Body of pancreas (tissue), 4 donors: ENCODE data around the gene CYSRT1. TPM values are rescaled to one million over a fixed set of nuclear protein-coding genes. Genes with fewer than 3 reads are reported as not detected.

Experiments used
- ATAC-seq: fragments of 150-250 bp; one replicate; pipeline ENCODE4 v1.9.1; 2016
- DNase-seq, 4 donors: peaks; one replicate each; pipeline ENCODE4 v3.0.0-alpha.2; 2019
- H3K27ac ChIP-seq, 4 donors: fragments of 200-600 bp; sonication (generic); 1 replicate in 3 of 4; 2 replicates in 1 of 4; pipeline versions ENCODE4 v1.5.1 to v1.6.1; 2016 to 2019; ENCODE audit warnings: mild to moderate bottlenecking in 1 of 4, mixed read lengths in 1 of 4, moderate library complexity in 1 of 4
- H3K27me3 ChIP-seq, 2 donors: fragments of 200-600 bp; sonication (generic); one replicate each; pipeline ENCODE4 v1.6.0; 2016; ENCODE audit warnings: mild to moderate bottlenecking in 1 of 2
- H3K36me3 ChIP-seq, 2 donors: fragments of 200-600 bp; sonication (generic); replicated peaks in 1 of 2; 2 replicates each; pipeline ENCODE4 v1.5.1; 2016; ENCODE audit warnings: low read depth in 2 of 2; ENCODE audit not compliant: insufficient read depth in 1 of 2
- H3K4me1 ChIP-seq: fragments of 200-600 bp; sonication (generic); one replicate; pipeline ENCODE4 v1.6.0; 2016
- H3K4me3 ChIP-seq, 2 donors: fragments of 200-600 bp; sonication (generic); 1 replicate in 1 of 2; 2 replicates in 1 of 2; pipeline ENCODE4 v1.5.1; 2016 to 2019
- H3K9me3 ChIP-seq, 3 donors: fragments of 200-600 bp; sonication (generic); 1 replicate in 2 of 3; 2 replicates in 1 of 3; pipeline ENCODE4 v1.5.1; 2016
- POLR2A ChIP-seq, 3 donors: fragments of 450-650 bp; IDR thresholded peaks; one replicate each; pipeline ENCODE4 v1.6.1; 2016; ENCODE audit warnings: antibody characterized with exemption in 3 of 3, mild to moderate bottlenecking in 2 of 3
- WGBS, 2 donors: methylation state at CpG; one replicate each; pipeline ENCODE4 v1.1.5; 2017; 5-methylcytosine and 5-hydroxymethylcytosine counted together
- intact Hi-C: fragments of 100-400 bp; cut with DNase I; formaldehyde crosslinking; loops from one replicate; pipeline ENCODE4 v1.15.1; 2023
- total RNA-seq, 2 donors: library from RNA; depleted of rRNA; stranded (reverse); fragments of >200 nt; gene quantifications; one replicate each; pipeline ENCODE4 v1.1.0, GENCODE V29; 2016
- TF ChIP-seq, protein P1 (sequence below), 7 experiments: fragments of 450-650 bp in 4 of 7; fragments of 200-600 bp in 3 of 7; sonication (generic) in 3 of 7; IDR thresholded peaks; one replicate each; pipeline ENCODE4 v1.5.1; 2016 to 2019; ENCODE audit warnings: antibody characterized with exemption in 7 of 7

Gene CYSRT1
- total RNA-seq, 2 donors from 2014 or later: not detected

DNA sequence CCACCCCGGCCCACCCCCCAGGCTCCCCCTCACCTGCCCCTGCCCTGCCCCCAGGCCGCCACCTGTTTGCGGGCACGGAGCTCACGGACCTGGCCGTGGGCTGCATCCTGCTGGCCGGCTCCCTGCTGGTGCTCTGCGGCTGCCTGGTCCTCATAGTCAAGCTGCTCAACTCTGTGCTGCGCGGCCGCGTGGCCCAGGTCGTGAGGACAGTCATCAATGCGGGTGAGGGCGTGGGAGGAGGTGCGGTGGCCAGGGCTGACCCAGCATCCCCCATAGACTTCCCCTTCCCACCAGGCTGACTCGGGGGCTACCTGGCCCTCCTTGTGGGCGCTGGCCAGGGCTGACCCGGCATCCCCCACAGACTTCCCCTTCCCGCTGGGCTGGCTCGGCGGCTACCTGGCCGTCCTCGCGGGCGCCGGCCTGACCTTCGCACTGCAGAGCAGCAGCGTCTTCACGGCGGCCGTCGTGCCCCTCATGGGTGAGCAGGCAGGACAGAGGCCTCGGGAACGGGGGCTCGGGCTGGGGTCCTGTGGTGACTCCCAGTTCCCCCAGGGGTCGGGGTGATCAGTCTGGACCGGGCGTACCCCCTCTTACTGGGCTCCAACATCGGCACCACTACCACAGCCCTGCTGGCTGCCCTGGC, 9.2 kb downstream of the CYSRT1 start:
- peaks cover 0 to 26% of the 10 kb centered on the region in 2 donors for H3K27me3 ChIP-seq
- H3K4me3 ChIP-seq: no peak overlapping the region
- peaks cover 35% of the 10 kb centered on the region for H3K4me1 ChIP-seq
- DNase-seq (no peak), ATAC-seq (no peak)
- intact Hi-C loops: loop anchor here (5.0 kb wide), 2 partner anchors 42 to 117 kb away; no protein-coding TSS in a partner anchor
- H3K27ac ChIP-seq: no peak overlapping the region
- no peaks in the 10 kb centered on the region for H3K9me3 ChIP-seq
- no peak for TF ChIP-seq POLR2A (IDR thresholded peaks at IDR 0.05)
- TF ChIP-seq, protein P1, sequence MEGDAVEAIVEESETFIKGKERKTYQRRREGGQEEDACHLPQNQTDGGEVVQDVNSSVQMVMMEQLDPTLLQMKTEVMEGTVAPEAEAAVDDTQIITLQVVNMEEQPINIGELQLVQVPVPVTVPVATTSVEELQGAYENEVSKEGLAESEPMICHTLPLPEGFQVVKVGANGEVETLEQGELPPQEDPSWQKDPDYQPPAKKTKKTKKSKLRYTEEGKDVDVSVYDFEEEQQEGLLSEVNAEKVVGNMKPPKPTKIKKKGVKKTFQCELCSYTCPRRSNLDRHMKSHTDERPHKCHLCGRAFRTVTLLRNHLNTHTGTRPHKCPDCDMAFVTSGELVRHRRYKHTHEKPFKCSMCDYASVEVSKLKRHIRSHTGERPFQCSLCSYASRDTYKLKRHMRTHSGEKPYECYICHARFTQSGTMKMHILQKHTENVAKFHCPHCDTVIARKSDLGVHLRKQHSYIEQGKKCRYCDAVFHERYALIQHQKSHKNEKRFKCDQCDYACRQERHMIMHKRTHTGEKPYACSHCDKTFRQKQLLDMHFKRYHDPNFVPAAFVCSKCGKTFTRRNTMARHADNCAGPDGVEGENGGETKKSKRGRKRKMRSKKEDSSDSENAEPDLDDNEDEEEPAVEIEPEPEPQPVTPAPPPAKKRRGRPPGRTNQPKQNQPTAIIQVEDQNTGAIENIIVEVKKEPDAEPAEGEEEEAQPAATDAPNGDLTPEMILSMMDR (IDR thresholded peaks at IDR 0.05): no peak
- H3K36me3 ChIP-seq: no peaks in the 10 kb centered on the region
- 36% methylated on average over 21 of the region's 40 CpGs; no CpG with 5 or more reads in 1 of the 2 donors for WGBS, 2 donors

DNA sequence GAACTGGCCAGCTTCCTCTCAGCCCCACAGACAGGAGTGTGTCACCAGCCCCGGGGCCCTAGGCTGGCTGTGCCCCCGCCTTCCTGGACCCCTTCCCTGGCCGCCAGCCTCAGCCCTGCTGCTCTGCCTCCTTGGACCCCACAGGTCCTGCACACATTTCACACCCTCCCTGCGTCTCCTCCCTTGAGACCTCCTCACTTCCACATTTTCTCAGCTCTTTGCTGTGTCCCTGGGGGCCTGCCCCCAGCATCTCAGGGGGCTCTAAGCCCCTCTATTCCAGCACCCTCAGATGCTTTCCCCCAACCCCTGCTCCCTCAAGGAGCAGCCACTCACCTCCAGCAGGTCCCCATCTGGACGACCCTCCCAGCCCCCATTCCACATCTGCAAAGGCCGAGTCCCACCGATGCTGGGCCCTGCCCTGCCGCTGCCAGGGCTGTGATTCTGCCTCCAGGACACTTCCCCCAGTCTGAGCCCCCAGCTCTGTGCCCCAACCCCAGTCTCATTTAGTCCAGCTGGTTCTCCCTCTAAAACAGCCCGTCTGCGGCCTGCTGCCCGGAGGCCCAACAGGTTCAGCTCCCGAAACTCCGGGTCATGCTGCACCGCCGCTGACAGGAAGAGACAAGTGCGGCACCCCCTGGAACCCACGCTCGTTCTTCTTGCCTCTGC, 9.9 kb downstream of the CYSRT1 start:
- H3K4me1 ChIP-seq: peaks cover 37% of the 10 kb centered on the region
- no peak overlapping the region for H3K4me3 ChIP-seq
- no peak for TF ChIP-seq POLR2A (IDR thresholded peaks at IDR 0.05)
- TF ChIP-seq, protein P1 (IDR thresholded peaks at IDR 0.05): no peak
- H3K27ac ChIP-seq: no peak overlapping the region
- DNase-seq (no peak), ATAC-seq (no peak)
- H3K36me3 ChIP-seq: no peaks in the 10 kb centered on the region
- 72 to 80% methylated on average over 17 of the region's 18 CpGs for WGBS, 2 donors
- peaks cover 0 to 25% of the 10 kb centered on the region in 2 donors for H3K27me3 ChIP-seq
- intact Hi-C loops: loop anchor here (5.0 kb wide), 2 partner anchors 43 to 118 kb away; no protein-coding TSS in a partner anchor
- H3K9me3 ChIP-seq: no peaks in the 10 kb centered on the region

DNA sequence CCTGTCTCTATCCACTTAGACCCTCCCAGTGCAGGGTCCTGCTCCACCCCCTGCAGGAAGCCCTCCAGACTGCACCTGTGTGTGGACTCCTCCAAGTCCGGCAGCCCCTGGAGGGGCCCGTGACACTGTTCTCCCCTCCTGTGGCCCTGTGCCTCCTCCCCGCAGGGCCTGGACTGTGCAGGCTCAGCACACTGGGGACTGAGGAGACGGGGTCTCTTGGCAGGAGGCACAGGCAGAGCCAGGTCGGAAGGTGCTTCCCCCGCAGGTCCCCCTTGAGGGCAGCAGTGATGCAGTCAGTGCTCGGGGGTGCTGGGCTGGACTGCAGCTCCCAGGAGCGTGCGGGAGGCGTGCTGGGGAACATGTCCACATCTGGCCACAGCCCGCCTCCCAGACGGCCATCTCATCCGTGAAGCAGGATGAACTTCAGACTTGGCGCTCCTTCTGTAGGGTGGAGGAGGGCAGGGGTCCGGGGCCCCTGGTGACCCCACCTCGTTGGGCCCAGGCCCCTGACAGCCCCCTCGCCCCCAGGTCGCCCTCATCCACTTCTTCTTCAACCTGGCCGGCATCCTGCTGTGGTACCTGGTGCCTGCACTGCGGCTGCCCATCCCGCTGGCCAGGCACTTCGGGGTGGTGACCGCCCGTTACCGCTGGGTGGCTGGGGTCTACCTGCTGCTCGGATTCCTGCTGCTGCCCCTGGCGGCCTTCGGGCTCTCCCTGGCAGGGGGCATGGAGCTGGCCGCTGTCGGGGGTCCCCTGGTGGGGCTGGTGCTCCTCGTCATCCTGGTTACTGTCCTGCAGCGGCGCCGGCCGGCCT, 10.7 kb downstream of the CYSRT1 start:
- peaks cover 37% of the 10 kb centered on the region for H3K4me1 ChIP-seq

DNA sequence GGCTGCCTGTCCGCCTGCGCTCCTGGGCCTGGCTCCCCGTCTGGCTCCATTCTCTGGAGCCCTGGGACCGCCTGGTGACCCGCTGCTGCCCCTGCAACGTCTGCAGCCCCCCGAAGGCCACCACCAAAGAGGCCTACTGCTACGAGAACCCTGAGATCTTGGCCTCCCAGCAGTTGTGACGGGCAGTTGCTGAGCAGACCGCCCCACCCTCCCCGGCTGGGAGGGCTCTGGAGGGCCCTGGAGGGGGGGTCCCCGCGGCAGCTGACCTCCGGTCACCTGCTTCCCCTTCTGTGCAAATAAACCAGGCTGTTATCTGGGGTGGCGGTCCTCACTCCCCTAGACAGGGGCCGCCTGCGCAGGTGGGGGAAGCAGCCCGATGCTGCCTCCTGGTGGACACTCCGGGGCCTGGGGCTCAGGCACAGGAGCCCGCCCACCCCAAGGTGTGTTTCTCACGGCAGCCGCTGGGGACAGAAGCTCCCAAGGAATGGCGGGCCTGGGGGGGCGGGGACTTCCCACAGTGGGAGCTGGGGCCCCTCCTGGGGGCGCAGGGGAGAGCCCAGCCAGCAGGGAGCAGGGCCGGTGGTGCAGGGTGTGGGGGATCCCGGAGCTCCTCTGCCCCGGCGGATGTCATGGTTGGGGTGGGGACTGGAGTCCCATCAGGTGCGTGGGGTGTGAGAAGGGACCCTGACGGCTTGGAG, 11.4 kb downstream of the CYSRT1 start:
- H3K9me3 ChIP-seq: no peaks in the 10 kb centered on the region
- DNase-seq (peak; percentile 89 to 93 (median 91)), ATAC-seq (peak; percentile 37)
- H3K4me3 ChIP-seq: no peak overlapping the region
- intact Hi-C loops: no loop called here
- H3K27ac ChIP-seq: peak overlapping the region in 2 of 4 donors; percentile 4 to 36
- WGBS, 2 donors: 14% methylated on average over 26 of the region's 31 CpGs; no CpG with 5 or more reads in 1 of the 2 donors
- TF ChIP-seq POLR2A (IDR thresholded peaks at IDR 0.05): no peak
- TF ChIP-seq, protein P1 (IDR thresholded peaks at IDR 0.05): peak; percentile 99 to 100 (median 100)
- peaks cover 37% of the 10 kb centered on the region for H3K4me1 ChIP-seq
- H3K36me3 ChIP-seq: no peaks in the 10 kb centered on the region
- H3K27me3 ChIP-seq: peaks cover 0 to 14% of the 10 kb centered on the region in 2 donors

More for the DNA sequence above, 10.7 kb downstream of the CYSRT1 start:
- no peaks in the 10 kb centered on the region for H3K36me3 ChIP-seq
- H3K4me3 ChIP-seq: no peak overlapping the region
- 64 to 68% methylated on average over 11 to 29 of the region's 35 CpGs for WGBS, 2 donors
- DNase-seq (no peak), ATAC-seq (no peak)
- H3K9me3 ChIP-seq: no peaks in the 10 kb centered on the region
- intact Hi-C loops: no loop called here
- H3K27ac ChIP-seq: no peak overlapping the region
- peaks cover 0 to 18% of the 10 kb centered on the region in 2 donors for H3K27me3 ChIP-seq
- no peak for TF ChIP-seq POLR2A (IDR thresholded peaks at IDR 0.05)
- TF ChIP-seq, protein P1 (IDR thresholded peaks at IDR 0.05): no peak
